HG02610 (cell line): ENCODE results near the gene DGLUCY.
"Not testable (repeated sequence)": the region's sequence is repeated elsewhere in the genome, so short reads cannot be mapped to it uniquely, and the experiment has no call there.

Experiments used
- ATAC-seq: cut with Tn5 transposase; IDR thresholded peaks from one replicate; pipeline ENCODE4 v1.9.1; 2021; ENCODE audit warnings: mild to moderate bottlenecking, moderate library complexity; ENCODE audit not compliant: unreplicated experiment

DGLUCY gene

GRCh38 chr14:91164676-91165075 is 50.8 kb downstream of the DGLUCY start:
- ATAC-seq: no peak

DNA sequence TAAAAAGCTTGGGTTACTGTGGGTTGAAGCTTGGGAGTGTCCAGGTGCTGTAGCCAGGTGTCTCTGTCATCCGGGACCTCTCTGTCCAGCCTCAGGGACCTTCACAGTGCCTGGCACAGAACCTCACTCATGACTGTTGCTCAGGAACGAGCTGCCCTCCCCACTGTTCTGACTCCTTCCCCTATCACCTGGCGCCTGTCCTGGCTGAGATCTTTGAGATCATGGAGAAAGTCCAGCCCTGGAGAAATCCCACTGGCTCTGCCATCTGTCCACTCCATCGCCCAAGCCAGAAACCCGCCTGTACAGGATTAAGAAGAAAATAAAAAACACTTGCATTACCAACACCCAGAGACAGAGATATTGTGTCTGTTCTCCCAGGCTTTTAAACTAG is 53.5 kb downstream of the DGLUCY start:
- no peak for ATAC-seq

- ATAC-seq: no peak
Measured at GRCh38 chr14:91169951-91170350, 56.1 kb downstream of the DGLUCY start.

DNA sequence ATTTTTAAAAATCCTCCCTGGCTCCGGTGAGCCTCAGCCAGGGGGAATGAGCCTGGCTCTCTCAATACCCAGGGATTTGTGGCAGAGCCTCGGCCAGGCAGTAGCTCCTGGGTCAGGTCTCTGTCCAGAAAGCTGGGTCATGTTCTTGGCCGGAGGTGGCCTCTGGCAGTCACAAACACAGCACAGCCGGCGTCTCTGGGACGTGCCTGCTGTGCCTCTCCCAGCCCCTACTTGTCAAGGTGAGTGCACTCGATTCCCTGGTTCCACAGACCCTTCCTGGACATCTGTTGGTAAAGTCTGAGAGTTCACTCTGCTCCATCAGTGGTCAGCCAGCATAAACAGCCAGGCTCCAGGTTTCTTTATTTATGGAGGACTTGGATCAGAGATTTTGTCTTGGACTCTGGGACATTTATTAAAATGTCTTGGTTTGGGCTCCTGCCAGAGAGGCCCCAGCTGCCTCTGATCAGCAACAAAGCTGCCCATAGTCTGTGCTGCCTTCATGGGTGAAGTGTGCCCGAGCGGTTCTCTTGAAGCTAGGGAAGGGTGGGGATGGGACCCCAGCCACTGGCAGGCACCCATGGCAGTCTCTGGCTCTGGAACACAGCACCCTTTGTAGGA is 56.7 kb downstream of the DGLUCY start:
- ATAC-seq: no peak

DNA sequence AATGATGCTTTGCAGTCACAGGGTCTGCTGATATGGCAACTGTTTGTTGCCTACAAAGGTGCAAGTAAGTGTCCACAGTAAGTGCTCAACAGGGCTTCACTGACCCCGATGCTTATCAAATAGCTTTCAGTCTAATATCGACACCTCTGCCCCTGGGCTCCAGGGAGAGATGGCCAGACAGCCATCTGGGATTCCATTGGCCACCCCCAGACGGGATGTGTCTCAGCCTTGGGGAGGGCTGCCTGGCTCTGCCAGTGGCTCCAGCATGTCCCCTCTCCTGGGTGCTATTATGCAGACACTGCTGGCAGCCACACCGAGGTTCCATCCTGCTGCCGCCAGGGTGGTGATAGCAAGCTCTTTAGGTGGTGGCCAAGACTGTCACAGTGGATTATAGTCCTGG is 57.4 kb downstream of the DGLUCY start:
- no peak for ATAC-seq

- no peak for ATAC-seq
Measured at GRCh38 chr14:91173221-91173670, 59.4 kb downstream of the DGLUCY start.

DNA sequence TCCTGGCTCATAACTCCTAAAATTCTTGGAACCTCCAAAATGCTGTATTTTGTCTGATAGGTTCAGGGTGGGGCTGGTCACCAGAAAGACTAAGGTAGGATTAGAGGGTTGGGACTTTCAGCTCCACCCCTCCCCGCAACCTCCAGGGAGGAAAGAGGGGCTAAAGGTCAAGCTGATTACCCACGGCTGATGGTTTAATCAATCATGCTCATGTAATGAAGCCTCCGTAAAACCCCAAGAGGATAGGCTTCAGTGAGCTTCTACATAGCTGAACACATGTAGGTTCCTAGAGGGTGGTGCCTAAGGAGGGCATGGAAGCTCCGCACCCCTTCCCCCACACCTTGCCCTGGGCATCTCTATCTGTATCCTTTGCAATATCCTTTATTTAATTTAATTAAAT is 60.0 kb downstream of the DGLUCY start:
- no peak for ATAC-seq

GRCh38 chr14:91175291-91176201 is 61.7 kb downstream of the DGLUCY start:
- no peak for ATAC-seq

- ATAC-seq: no peak
Measured at GRCh38 chr14:91177073-91178034, 63.5 kb downstream of the DGLUCY start.

DNA sequence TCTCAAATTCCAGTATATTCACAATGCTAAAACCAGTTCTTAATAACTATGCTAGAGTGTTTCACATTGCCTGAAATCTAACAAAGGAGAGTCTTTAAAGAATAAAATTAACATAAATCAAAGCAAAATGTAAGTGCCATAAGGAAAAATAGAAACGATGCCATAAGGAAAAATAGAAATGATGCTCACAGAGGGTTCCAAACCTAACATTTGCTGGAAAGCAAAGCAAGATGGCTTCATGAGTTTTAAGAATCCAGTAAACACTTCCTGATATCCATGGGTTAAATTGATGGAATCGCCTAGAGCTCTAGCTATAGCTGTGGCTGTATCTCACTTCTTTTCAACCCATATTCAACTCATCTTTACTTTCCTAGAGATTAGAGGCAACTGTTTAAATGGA is 66.7 kb downstream of the DGLUCY start:
- no peak for ATAC-seq

DNA sequence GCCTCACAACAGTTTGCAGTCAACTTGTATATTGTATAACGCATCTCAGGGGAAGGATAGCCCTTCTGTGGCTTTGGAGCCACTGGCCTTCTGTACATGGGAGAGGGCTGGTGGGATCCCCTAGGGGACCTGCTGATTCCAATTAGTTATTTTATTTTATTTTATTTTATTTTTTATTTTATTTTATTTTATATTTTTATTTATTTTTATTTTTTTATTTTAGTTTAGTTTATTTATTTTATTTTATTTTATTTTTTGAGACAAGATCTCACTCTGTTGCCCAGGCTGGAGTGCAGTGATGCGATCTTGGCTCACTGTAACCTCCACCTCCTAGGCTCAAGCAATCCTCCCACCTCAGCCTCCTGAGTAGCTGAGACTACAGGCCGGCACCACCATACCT is 68.9 kb downstream of the DGLUCY start:
- ATAC-seq: not testable (repeated sequence)

GRCh38 chr14:91184559-91184958 is 70.7 kb downstream of the DGLUCY start:
- no peak for ATAC-seq

- ATAC-seq: no peak
Measured at GRCh38 chr14:91185721-91186120, 71.8 kb downstream of the DGLUCY start.

DNA sequence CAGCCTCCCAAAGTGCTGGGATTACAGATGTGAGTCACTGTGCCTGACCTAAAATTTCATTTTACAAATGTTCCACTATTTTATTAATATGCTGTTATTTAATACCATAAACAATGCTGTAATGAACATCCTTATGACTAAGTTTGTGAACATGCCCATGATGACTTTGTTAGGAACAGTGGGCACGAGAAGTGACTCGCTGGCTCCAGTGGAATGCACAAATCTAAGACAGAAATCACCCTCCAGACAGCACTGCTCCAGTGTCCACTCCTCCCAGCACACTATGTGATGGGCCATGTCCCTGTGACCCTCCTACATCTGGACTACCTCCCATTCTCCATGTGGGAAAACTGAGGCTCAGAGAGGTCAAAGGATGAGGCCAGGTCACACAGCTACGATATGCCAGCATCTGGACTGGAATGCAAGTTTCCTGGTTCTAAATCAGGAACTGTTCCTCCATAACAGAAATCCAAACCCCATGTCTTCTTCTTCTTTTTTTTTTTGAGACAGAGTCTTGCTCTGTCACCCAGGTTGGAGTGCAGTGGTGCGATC is 72.7 kb downstream of the DGLUCY start:
- no peak for ATAC-seq

- ATAC-seq: no peak
Measured at GRCh38 chr14:91187271-91187670, 73.4 kb downstream of the DGLUCY start.

DNA sequence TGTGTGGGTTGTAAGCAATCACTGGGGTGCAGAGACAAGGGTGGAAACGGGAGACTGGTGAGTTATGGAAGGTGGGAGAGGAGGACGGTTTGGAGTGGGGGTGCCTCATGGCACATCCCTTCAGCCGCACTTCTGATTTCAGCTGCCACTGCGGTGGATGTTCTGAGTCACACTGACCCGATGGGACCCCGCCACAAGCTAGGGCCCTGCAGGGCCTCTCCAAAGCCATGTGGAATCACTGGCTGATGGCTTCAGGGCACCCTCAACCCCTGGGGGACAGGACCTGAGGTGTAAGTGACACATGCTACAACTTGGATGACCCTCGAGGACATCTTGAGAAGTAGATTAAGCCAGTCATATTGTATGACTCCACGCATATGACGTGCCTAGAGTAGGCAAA is 77.0 kb downstream of the DGLUCY start:
- no peak for ATAC-seq

- ATAC-seq: no peak
Measured at GRCh38 chr14:91193069-91193468, 79.2 kb downstream of the DGLUCY start.

DNA sequence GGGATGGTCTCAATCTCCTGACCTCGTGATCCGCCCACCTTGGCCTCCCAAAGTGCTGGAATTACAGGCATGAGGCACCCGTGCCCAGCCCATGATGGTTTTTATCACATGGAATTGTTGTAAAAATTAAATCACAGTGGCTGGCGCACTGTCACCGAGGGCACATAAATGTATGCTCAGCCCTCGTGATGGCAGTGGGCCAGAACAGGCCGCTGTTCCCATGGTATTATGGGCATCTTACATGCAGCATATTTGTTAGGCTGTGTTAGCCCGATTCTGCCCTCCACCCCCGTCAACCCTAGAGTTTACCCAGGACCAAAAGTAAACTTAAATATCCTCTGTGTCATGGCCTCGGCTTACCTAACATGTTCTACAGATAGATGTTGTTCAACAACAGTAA is 82.0 kb downstream of the DGLUCY start:
- ATAC-seq: no peak

DNA sequence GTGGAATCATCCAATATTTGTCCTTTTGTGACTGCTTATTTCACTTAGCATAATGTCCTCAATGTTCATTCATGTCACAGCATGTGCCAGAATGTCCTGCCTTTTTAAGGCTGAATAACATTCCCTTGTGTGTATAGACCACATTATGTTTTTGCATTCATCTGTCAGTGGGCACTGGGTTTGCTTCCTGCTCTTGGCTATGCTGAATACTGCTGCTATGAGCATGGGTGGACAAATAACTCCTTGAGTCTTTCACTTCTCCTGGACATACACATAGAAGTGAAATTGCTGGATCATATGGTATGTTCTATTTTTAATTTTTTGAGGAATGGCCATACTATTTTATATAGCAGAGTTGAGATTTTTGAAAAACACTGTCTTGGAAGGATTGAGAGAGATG is 83.8 kb downstream of the DGLUCY start:
- ATAC-seq: no peak

GRCh38 chr14:91200802-91201201 is 86.9 kb downstream of the DGLUCY start:
- not testable (repeated sequence) for ATAC-seq
